Neural cell (in vitro differentiated cells): ENCODE results near the gene NR2F1-AS1.

Experiments used
- EZH2 ChIP-seq: fragments of 200-600, 300-800 bp; shearing (Covaris generic), sonication (generic); IDR thresholded peaks from 2 replicates; pipeline ENCODE4 v1.6.1; 2014; ENCODE audit warnings: antibody characterized with exemption, low read length, borderline replicate concordance, mild to moderate bottlenecking; ENCODE audit not compliant: insufficient read depth, poor library complexity, severe bottlenecking
- MXI1 ChIP-seq: fragments of 450-650 bp; conservative IDR thresholded peaks from 2 replicates; pipeline ENCODE4 v1.6.1; 2014; ENCODE audit warnings: antibody characterized with exemption, mild to moderate bottlenecking; ENCODE audit not compliant: poor library complexity, severe bottlenecking
- POLR2AphosphoS5 ChIP-seq: IDR thresholded peaks from 2 replicates; pipeline ENCODE4 v1.6.1; 2012
- RAD21 ChIP-seq: fragments of 450-650 bp; conservative IDR thresholded peaks from 2 replicates; pipeline ENCODE4 v1.6.1; 2014; ENCODE audit warnings: antibody characterized with exemption, mild to moderate bottlenecking, moderate library complexity
- TAF1 ChIP-seq: IDR thresholded peaks from 2 replicates; pipeline ENCODE4 v1.6.1; 2012; ENCODE audit warnings: low read depth
- TF ChIP-seq, protein P1 (sequence below): fragments of 450-650 bp; IDR thresholded peaks from 2 replicates; pipeline ENCODE4 v1.5.1; 2014; ENCODE audit warnings: antibody characterized with exemption, mild to moderate bottlenecking, moderate library complexity; ENCODE audit not compliant: poor library complexity, severe bottlenecking

DNA sequence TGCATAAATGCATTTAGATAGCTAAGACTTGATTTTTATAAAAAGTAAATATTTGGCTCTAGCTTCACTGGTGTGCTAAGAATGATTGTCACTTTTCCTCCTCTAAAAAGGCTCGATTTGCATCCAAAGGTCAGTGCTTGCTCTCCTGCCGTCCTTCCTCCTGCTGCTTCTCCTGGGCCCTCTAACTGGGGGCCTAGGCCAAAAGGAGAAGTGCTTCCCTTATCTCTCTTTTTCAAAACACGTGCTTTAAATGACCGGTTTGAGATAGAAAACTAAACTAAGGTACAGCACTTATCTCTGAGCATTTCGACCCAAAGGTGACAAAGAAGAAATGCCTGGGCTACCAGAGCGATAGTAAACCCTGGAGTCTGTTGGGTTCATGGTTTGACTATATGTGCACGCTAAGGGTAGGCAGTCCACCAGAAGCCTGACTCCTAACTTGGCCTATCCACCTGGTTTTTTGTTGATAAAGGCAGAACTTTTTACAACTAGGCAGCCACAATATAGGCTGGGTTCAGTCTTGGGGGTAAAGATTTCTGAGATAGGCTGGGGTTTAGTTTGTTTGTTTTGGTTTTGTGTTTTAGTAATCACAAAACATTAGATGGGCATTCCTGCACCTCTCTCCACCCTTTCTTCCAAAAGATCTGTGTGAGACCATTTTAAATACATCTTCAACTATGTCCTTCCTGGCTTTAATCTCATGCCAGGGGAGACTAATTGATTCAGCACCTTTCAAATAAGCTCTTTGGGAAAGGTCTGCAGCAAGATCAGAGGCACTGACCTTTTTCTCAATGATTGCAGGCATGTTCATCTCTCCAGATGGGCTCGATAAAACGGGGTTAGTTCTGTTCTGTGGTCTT, 3.8 kb downstream of the NR2F1-AS1 start:
- TF ChIP-seq RAD21 (no peak), MXI1 (no peak), POLR2AphosphoS5 (no peak), EZH2 (no peak), TAF1 (no peak)
- TF ChIP-seq, protein P1, sequence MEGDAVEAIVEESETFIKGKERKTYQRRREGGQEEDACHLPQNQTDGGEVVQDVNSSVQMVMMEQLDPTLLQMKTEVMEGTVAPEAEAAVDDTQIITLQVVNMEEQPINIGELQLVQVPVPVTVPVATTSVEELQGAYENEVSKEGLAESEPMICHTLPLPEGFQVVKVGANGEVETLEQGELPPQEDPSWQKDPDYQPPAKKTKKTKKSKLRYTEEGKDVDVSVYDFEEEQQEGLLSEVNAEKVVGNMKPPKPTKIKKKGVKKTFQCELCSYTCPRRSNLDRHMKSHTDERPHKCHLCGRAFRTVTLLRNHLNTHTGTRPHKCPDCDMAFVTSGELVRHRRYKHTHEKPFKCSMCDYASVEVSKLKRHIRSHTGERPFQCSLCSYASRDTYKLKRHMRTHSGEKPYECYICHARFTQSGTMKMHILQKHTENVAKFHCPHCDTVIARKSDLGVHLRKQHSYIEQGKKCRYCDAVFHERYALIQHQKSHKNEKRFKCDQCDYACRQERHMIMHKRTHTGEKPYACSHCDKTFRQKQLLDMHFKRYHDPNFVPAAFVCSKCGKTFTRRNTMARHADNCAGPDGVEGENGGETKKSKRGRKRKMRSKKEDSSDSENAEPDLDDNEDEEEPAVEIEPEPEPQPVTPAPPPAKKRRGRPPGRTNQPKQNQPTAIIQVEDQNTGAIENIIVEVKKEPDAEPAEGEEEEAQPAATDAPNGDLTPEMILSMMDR, result no peak
